ENCODE data around the gene ARSK.
"Not testable (repeated sequence)": the region's sequence is repeated elsewhere in the genome, so short reads cannot be mapped to it uniquely, and the experiment has no call there.

Gene ARSK

DNA sequence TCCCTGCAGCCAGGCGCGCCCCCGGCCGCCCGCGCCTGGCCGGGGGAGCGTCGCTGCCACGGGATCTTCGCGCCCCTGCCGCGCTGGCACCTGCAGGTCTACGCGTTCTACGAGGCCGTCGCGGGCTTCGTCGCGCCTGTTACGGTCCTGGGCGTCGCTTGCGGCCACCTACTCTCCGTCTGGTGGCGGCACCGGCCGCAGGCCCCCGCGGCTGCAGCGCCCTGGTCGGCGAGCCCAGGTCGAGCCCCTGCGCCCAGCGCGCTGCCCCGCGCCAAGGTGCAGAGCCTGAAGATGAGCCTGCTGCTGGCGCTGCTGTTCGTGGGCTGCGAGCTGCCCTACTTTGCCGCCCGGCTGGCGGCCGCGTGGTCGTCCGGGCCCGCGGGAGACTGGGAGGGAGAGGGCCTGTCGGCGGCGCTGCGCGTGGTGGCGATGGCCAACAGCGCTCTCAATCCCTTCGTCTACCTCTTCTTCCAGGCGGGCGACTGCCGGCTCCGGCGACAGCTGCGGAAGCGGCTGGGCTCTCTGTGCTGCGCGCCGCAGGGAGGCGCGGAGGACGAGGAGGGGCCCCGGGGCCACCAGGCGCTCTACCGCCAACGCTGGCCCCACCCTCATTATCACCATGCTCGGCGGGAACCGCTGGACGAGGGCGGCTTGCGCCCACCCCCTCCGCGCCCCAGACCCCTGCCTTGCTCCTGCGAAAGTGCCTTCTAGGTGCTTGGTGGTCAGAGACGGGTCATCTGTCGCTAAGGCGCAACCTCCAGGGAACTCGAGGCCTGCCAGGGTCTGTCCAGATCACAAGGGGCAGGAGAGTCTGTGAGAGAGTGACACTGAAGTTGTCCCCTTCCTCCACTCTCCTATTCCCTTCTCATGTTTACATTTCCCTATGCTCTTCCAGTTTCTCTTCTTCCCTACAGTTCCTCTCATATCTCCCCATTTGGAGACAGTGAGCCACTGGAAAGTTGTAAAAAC lies 66.3 kb downstream of the ARSK start:
- no peak for DNase-seq (ENCODE audit: low read depth in 2 of 2)

DNA sequence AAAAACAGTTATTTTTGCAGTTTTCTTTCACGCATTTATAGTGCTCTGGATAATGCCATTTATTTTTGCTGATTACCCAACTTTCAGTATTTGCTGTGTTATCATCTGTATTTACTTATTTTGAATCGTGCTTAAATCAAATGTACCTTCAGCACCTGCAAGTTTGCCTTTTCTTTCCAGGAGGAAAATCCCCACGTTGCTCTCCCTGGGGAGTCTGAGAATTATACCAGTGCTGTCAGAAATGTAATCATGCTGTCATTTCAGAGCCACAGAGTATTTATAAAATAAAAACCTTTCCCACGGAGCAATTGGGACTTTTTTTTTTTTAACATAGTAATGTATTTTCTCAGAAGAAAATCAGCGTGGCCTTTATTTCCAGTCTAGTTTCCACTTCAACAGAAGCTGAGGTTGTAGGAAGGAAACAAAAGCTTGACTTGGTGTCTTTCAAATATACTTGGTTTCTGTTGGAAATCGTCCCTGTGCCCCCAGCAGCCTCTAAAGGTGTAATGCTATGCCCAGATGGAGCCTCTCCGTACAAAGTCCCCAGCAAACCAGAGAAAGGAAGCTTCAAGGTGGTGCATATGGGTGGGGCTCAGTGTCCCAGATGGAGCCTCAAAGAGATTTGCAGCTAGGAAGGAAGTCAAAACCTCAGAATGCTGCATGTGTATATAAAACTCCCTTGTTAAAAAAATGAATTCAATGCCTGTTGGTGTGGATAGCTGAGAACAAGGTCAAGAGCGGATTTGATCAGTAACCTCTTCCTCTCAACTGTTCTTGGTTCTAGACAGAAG lies 67.1 kb downstream of the ARSK start:
- no peak for DNase-seq (ENCODE audit: low read depth in 2 of 2)

DNA sequence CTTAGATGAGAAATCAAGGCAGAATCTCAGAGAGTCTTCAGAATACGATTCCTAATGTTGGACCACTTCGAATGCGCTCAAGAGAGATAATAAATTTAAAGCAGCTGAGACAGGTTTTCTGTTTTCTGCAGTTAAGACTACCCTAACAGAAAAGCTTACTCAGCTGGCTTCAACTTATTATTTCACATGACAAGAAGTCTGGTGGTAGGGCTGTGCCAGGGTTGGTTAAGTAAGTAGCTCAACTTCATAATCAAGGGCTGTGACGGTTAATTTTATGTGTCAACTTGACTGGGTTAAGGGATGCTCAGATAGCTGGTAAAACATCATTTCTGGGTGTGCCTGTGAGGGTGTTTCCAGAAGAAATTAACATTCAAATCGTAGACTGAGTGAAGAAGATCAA lies 68.8 kb downstream of the ARSK start:
- DNase-seq (ENCODE audit: low read depth in 2 of 2): no peak

DNA sequence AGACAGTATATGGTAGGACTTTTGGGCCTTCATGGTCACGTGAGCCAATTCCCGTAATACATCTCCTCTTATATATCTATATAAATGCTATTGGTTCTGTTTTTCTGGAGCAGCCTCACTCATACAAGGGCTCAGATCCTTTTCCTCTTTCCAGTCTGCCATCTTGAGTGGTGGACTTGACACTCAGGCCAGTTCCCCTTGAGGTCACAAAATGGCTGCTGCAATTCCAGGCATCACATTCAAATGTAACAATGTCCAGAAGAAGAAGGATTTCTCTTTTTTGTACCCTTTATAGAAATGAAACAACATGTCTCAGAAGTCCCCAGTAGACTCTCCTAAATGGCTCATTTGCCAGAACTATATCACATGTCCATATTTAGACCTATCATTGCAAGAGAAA lies 69.5 kb downstream of the ARSK start:
- no peak for DNase-seq (ENCODE audit: low read depth in 2 of 2)

GRCh38 chr5:95626701-95627100 lies 71.8 kb downstream of the ARSK start:
- no peak for DNase-seq (ENCODE audit: low read depth in 2 of 2)

- DNase-seq (ENCODE audit: low read depth in 2 of 2): no peak
Observed at GRCh38 chr5:95627971-95628810, 73.3 kb downstream of the ARSK start.

GRCh38 chr5:95628933-95629332 lies 74.0 kb downstream of the ARSK start:
- DNase-seq (ENCODE audit: low read depth in 2 of 2): no peak

DNA sequence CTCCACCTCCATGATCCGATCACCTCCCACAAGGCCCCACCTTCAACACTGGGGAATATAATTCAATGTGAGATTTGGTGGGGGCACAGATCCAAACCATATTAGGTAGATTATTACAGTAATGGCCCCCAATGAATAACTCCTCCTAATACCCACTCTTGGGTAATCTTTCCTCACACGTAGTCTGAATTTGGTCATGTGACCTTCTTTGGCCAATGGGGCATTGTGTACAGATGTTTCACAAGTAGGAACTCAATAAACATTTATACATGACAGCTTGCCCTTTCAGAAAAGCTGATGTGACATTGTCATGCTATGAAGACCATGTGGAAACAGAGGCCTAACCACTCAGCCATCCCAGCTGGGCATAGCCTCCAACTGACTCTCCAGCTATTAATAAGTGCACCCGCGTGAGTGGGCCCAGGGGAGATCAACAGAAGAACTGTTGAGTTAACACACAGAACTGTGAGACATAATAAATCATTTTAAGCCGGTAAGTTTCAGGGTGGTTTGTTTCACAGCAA lies 75.6 kb downstream of the ARSK start:
- no peak for DNase-seq (ENCODE audit: low read depth in 2 of 2)

- DNase-seq (ENCODE audit: low read depth in 2 of 2): no peak
Observed at GRCh38 chr5:95631255-95631958, 76.5 kb downstream of the ARSK start.

- DNase-seq (ENCODE audit: low read depth in 2 of 2): peak in 1 of 2 donors; percentile 21
Observed at GRCh38 chr5:95631991-95632675, 77.2 kb downstream of the ARSK start.

DNA sequence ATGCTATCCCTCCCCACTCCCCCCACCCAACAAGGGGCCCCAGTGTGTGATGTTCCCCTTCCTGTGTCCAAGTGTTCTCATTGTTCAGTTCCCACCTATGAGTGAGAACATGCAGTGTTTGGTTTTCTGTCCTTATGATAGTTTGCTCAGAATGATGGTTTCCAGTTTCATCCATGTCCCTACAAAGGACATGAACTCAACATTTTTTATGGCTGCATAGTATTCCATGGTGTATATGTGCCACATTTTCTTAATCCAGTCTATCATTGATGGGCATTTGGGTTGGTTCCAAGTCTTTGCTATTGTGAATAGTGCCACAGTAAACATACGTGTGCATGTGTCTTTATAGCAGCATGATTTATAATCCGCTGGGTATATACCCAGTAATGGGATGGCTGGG lies 78.0 kb downstream of the ARSK start:
- DNase-seq (ENCODE audit: low read depth in 2 of 2): not testable (repeated sequence)

GRCh38 chr5:95633671-95634070 lies 78.8 kb downstream of the ARSK start:
- no peak for DNase-seq (ENCODE audit: low read depth in 2 of 2)

DNA sequence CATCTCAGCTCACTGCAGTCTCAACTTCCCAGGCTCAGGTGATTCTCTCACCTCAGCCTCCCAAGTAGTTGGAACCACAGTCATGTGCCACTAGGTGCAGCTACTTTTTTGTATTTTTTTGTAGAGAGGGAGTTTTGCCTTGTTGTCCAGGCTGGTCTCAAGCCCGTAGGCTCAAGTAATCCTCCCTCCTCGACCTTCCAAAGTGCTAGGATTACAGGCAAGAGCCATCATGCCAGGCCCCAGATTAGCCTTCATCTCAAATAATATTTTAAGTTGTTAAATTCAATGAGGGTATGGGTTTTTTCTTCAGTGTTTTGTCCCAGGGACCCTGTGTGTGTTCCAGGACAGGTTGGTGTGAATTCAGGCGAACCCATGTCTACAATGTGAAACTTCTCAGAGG lies 79.2 kb downstream of the ARSK start:
- DNase-seq (ENCODE audit: low read depth in 2 of 2): no peak

GRCh38 chr5:95638632-95639031 lies 83.7 kb downstream of the ARSK start:
- DNase-seq (ENCODE audit: low read depth in 2 of 2): no peak

DNA sequence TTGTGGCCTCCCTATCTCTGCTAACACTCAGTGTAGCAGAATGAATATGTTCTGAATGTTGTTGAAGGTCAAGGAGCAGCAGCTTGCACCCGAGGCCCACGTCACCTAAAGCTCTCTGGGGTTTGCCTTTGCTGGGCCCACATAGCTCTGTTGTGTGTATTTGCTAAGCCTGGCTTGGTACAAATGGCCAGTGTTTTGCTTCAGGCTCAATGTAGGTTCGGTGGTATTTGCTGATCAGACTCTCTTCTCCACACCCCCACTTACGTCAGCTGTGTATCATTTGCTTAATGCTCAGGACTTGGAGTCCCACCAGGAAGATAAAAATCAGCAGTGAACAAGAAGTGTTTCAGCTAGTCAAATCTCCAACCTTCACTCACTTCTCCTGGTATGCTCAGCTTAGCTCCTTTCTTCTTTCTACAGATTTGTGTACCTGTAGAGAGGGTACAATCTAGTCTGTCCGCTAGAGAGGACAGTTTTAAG lies 86.9 kb downstream of the ARSK start:
- DNase-seq (ENCODE audit: low read depth in 2 of 2): no peak

GRCh38 chr5:95643152-95643551 lies 88.3 kb downstream of the ARSK start:
- no peak for DNase-seq (ENCODE audit: low read depth in 2 of 2)

- DNase-seq (ENCODE audit: low read depth in 2 of 2): no peak
Observed at GRCh38 chr5:95644351-95645042, 89.6 kb downstream of the ARSK start.

GRCh38 chr5:95646226-95646568 lies 91.3 kb downstream of the ARSK start:
- DNase-seq (ENCODE audit: low read depth in 2 of 2): not testable (repeated sequence)

DNA sequence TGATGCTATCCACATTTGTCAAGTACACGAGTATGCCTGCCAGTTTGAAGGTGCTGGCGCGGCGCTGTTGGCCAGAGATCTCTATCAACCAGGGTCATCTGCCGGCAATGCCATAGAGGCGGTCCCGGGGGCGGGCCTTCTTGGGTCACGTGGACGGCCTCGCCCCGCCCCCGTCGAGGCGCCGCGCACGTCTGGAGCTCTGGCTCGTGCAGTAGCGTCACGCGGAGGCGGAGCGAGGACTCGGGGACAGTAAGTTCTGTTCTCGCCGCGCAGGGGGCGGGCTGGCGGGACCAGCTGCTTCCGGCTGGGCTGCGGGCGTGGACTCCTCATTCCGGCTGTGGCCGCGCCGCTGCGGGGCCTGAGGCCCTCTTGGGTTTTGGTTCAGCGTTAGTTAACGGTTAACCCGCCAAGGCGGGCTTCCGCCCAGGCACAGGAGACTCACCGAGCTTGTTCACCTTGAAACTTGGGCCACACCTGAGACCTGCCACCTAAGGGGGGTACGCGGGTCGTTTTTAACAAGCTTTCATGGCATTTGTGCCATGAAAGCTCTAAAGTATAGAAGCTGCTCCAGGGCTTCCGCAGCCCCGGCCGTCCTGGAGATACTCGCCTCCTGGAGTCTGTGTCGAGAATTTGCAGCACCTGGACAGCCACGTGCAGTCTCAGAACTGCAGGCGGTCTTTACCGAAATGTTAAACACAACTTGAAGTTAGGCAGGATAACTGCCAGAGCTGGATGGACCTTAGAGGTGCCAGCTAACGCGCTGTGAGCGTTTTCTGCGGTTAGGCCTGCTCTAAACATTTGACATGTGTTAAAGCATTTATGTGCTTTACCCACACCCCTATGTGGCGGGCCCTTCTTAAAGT lies 91.9 kb downstream of the ARSK start, which contains the start of gene RFESD:
RFESD (plus strand) TSS at position 209 of the 863 bp plus-strand sequence. CDS start 5,495 bp downstream, outside the sequence.
- peak; percentile 79 to 86 for DNase-seq (ENCODE audit: low read depth in 2 of 2)
